HEK293 (cell line): ENCODE results near the gene PTGR1.

Experiments used
- GLI2 ChIP-seq: fragments of 450-650 bp; formaldehyde crosslinking; IDR thresholded peaks from 2 replicates; pipeline ENCODE4; 2017; ENCODE audit warnings: missing biosample characterization, missing genetic modification characterization, low read depth, borderline replicate concordance
- KLF17 ChIP-seq: fragments of 450-650 bp; formaldehyde crosslinking; IDR thresholded peaks from 2 replicates; pipeline ENCODE4 v1.5.1; 2016; ENCODE audit warnings: missing biosample characterization, missing genetic modification characterization
- MEIS1 ChIP-seq: sonication (generic); formaldehyde crosslinking; IDR thresholded peaks from 2 replicates; pipeline ENCODE4 v1.8.1; 2022; ENCODE audit warnings: missing genetic modification reagents, mild to moderate bottlenecking, borderline replicate concordance
- TRIM28 ChIP-seq: IDR thresholded peaks from 2 replicates; pipeline ENCODE4 v1.6.1; 2011; ENCODE audit warnings: low read length, control low read depth, borderline replicate concordance
- ZBTB1 ChIP-seq: fragments of 450-650 bp; formaldehyde crosslinking; IDR thresholded peaks from 2 replicates; pipeline ENCODE4 v1.5.1; 2016; ENCODE audit warnings: missing biosample characterization, missing genetic modification characterization
- ZBTB11 ChIP-seq: fragments of 450-650 bp; formaldehyde crosslinking; conservative IDR thresholded peaks from 2 replicates; pipeline ENCODE4 v1.5.1; 2016; ENCODE audit warnings: low read depth, missing biosample characterization, missing genetic modification characterization
- ZBTB21 ChIP-seq: fragments of 450-650 bp; formaldehyde crosslinking; IDR thresholded peaks from 2 replicates; pipeline ENCODE4 v1.5.1; 2017; ENCODE audit warnings: missing biosample characterization, missing genetic modification characterization
- ZBTB44 ChIP-seq: fragments of 450-650 bp; IDR thresholded peaks from 2 replicates; pipeline ENCODE4 v1.5.1; 2018; ENCODE audit warnings: missing biosample characterization, mild to moderate bottlenecking, missing genetic modification characterization
- ZNF19 ChIP-seq: fragments of 450-650 bp; formaldehyde crosslinking; IDR thresholded peaks from 2 replicates; pipeline ENCODE4; 2016; ENCODE audit warnings: missing biosample characterization, missing genetic modification characterization, low read depth
- ZNF221 ChIP-seq: fragments of 450-650 bp; formaldehyde crosslinking; IDR thresholded peaks from 2 replicates; pipeline ENCODE4 v1.5.1; 2017; ENCODE audit warnings: missing biosample characterization, missing genetic modification characterization, borderline replicate concordance
- ZNF23 ChIP-seq: fragments of 450-650 bp; formaldehyde crosslinking; IDR thresholded peaks from 2 replicates; pipeline ENCODE4 v1.5.1; 2016; ENCODE audit warnings: missing biosample characterization, missing genetic modification characterization, borderline replicate concordance
- ZNF248 ChIP-seq: fragments of 450-650 bp; formaldehyde crosslinking; IDR thresholded peaks from 2 replicates; pipeline ENCODE4 v1.5.1; 2017; ENCODE audit warnings: missing biosample characterization, missing genetic modification characterization
- ZNF274 ChIP-seq, 2 experiments: fragments of 200-500 bp in 1 of 2; fragments of 450-650 bp in 1 of 2; sonication (Bioruptor generic) in 1 of 2; formaldehyde crosslinking in 1 of 2; IDR thresholded peaks; 2 replicates each; pipeline versions ENCODE4 v1.5.1 to v1.6.1; 2014 to 2016; ENCODE audit warnings: borderline replicate concordance in 1 of 2, inconsistent platforms in 1 of 2, low read length in 1 of 2, missing biosample characterization in 1 of 2, missing genetic modification characterization in 1 of 2
- ZNF280D ChIP-seq: fragments of 450-650 bp; formaldehyde crosslinking; IDR thresholded peaks from 2 replicates; pipeline ENCODE4 v1.5.1; 2016; ENCODE audit warnings: missing biosample characterization, missing genetic modification characterization
- ZNF354C ChIP-seq: fragments of 450-650 bp; formaldehyde crosslinking; IDR thresholded peaks from 2 replicates; pipeline ENCODE4 v1.5.1; 2016; ENCODE audit warnings: missing biosample characterization, missing genetic modification characterization, low read depth, borderline replicate concordance
- ZNF37A ChIP-seq: fragments of 450-650 bp; IDR thresholded peaks from 2 replicates; pipeline ENCODE4 v1.5.1; 2018; ENCODE audit warnings: missing biosample characterization, missing genetic modification characterization
- ZNF423 ChIP-seq: fragments of 450-650 bp; formaldehyde crosslinking; IDR thresholded peaks from 2 replicates; pipeline ENCODE4 v1.5.1; 2016; ENCODE audit warnings: missing biosample characterization, missing genetic modification characterization
- ZNF660 ChIP-seq: fragments of 450-650 bp; IDR thresholded peaks from 2 replicates; pipeline ENCODE4 v1.5.1; 2018; ENCODE audit warnings: missing biosample characterization, mild to moderate bottlenecking, missing genetic modification characterization
- ZNF785 ChIP-seq: fragments of 450-650 bp; formaldehyde crosslinking; IDR thresholded peaks from 2 replicates; pipeline ENCODE4 v1.5.1; 2016; ENCODE audit warnings: missing biosample characterization, missing genetic modification characterization
- ZNF791 ChIP-seq: fragments of 450-650 bp; formaldehyde crosslinking; IDR thresholded peaks from 2 replicates; pipeline ENCODE4 v1.5.1; 2016; ENCODE audit warnings: missing biosample characterization, missing genetic modification characterization
- ZNF792 ChIP-seq: fragments of 450-650 bp; formaldehyde crosslinking; IDR thresholded peaks from 2 replicates; pipeline ENCODE4 v1.5.1; 2016; ENCODE audit warnings: missing biosample characterization, missing genetic modification characterization
- ZSCAN18 ChIP-seq: fragments of 450-650 bp; formaldehyde crosslinking; IDR thresholded peaks from 2 replicates; pipeline ENCODE4 v1.5.1; 2016; ENCODE audit warnings: missing biosample characterization, missing genetic modification characterization

The PTGR1 gene

GRCh38 chr9:111542497-111543254 lies 56.8 kb downstream of the PTGR1 start (continued):
- TF ChIP-seq ZSCAN18 (tag by site-specific recombination), result no peak
- TF ChIP-seq GLI2 (tag by site-specific recombination), result no peak
- no peak for TF ChIP-seq ZNF221 (tag by site-specific recombination)
- TF ChIP-seq ZNF660 (tag by site-specific recombination), result no peak
- TF ChIP-seq ZNF792 (tag by site-specific recombination), result no peak
- TF ChIP-seq ZNF791, result no peak
- no peak for TF ChIP-seq ZNF354C
- no peak for TF ChIP-seq ZBTB21 (tag by site-specific recombination)
- TF ChIP-seq ZNF23 (tag by site-specific recombination), result no peak
- TF ChIP-seq ZNF248 (tag by site-specific recombination), result no peak
- no peak for TF ChIP-seq KLF17
- no peak for TF ChIP-seq ZBTB1 (tag by site-specific recombination)
- peak; percentile 99 for TF ChIP-seq TRIM28
- no peak for TF ChIP-seq ZBTB44 (tag by site-specific recombination)
- TF ChIP-seq ZNF785 (tag by site-specific recombination), result no peak
- no peak for TF ChIP-seq ZNF19 (tag by site-specific recombination)
- TF ChIP-seq ZNF37A (tag by site-specific recombination), result no peak
- no peak for TF ChIP-seq MEIS1
- TF ChIP-seq ZNF274 (IDR thresholded peaks at IDR 0.05; ENCODE audit: low read length), result peak; percentile 75
- peak; percentile 93 for TF ChIP-seq ZNF274 (tag by site-specific recombination; IDR thresholded peaks at IDR 0.05; ENCODE audit: borderline replicate concordance)
- no peak for TF ChIP-seq ZBTB11 (tag by site-specific recombination)
- TF ChIP-seq ZNF280D (tag by site-specific recombination), result 0 out of 2 replicates have a peak, but pooled peaks have one; percentile 8
- TF ChIP-seq ZNF423, result no peak
